ENCODE results near the gene HSD17B13. TPM values are rescaled to one million over a fixed set of nuclear protein-coding genes. Genes with fewer than 3 reads are reported as not detected.

Gene HSD17B13
- total and polyA plus RNA-seq, 2 of the 4 experiments (the other 2 are of a cell fraction), result not detected

- Histone ChIP-seq H4K20me1 (ENCODE audit: insufficient read depth, low read length) (no peaks in the 10 kb centered on the region), H3K9me3 (ENCODE audit: control insufficient read depth, insufficient read depth, low read length) (no peaks in the 10 kb centered on the region), H4K5ac (ENCODE audit: low read depth, low read length) (no peak overlapping the region), H3K23ac (ENCODE audit: low read depth, low read length) (no peak overlapping the region), H3K27me3 (ENCODE audit: control insufficient read depth, insufficient read depth, low read length) (peaks cover 9% of the 10 kb centered on the region), H2AK5ac (ENCODE audit: low read depth, low read length) (no peak overlapping the region), H3K4ac (ENCODE audit: low read depth, low read length) (no peak overlapping the region), H3K79me1 (ENCODE audit: low read depth in 1 of 2, low read length in 2 of 2) (no peaks in the 10 kb centered on the region), H3K36me3 (ENCODE audit: control insufficient read depth, insufficient read depth, low read length) (no peaks in the 10 kb centered on the region), H2BK20ac (ENCODE audit: low read depth, low read length) (no peak overlapping the region), H3K4me3 (ENCODE audit: insufficient read depth, low read depth, low read length) (no peak overlapping the region), H3K18ac (ENCODE audit: low read depth, low read length) (no peak overlapping the region), H2AK9ac (replicated peaks; ENCODE audit: low read depth, low read length, poor library complexity) (no peak overlapping the region), H3K9me1 (ENCODE audit: insufficient read depth, low read length) (no peaks in the 10 kb centered on the region), H3K56ac (ENCODE audit: extremely low read depth, insufficient read depth, low read length) (no peak overlapping the region), H3K4me2 (ENCODE audit: low read depth, low read length) (no peak overlapping the region), H2BK5ac (ENCODE audit: low read depth, low read length, poor library complexity, severe bottlenecking) (no peak overlapping the region), H3K4me1 (ENCODE audit: control insufficient read depth, insufficient read depth, low read length) (no peaks in the 10 kb centered on the region), H2BK15ac (ENCODE audit: low read depth, low read length) (no peak overlapping the region), H4K8ac (ENCODE audit: low read depth in 2 of 2, low read length in 2 of 2) (no peak overlapping the region), H4K91ac (ENCODE audit: insufficient read depth, low read depth, low read length) (no peak overlapping the region), H3K14ac (replicated peaks; ENCODE audit: low read depth, low read length) (no peak overlapping the region), H3K9ac (ENCODE audit: low read depth, low read length) (no peak overlapping the region), H3K27ac (ENCODE audit: insufficient read depth, low read length) (no peak overlapping the region), H2BK120ac (ENCODE audit: low read depth, low read length) (no peak overlapping the region), H2AFZ (replicated peaks; ENCODE audit: low read length, poor library complexity) (no peak overlapping the region)
- CTCF ChIA-PET, result no interaction called here
- in situ Hi-C loops (cut with MboI; ENCODE audit: low sequenced_read_pairs) (no loop called here), intact Hi-C loops (cut with micrococcal nuclease) (no loop called here), dilution Hi-C loops (cut with HindIII; ENCODE audit: low sequenced_read_pairs, unreplicated experiment) (no loop called here)
- ATAC-seq (ENCODE audit: low read depth) (no peak), DNase-seq (no peak)
- BruUV-seq (replicated peaks), result no TSS peak
- no peak for TF ChIP-seq MAZ (IDR thresholded peaks at IDR 0.05; ENCODE audit: borderline replicate concordance, low read depth, low read length)
- TF ChIP-seq RCOR1 (IDR thresholded peaks at IDR 0.05; ENCODE audit: insufficient replicate concordance, low read length), result no peak
- TF ChIP-seq SMC3 (IDR thresholded peaks at IDR 0.05; ENCODE audit: low read depth, low read length), result no peak
- POLR2A ChIA-PET (ENCODE audit: unreplicated experiment), result no interaction called here
- 100% methylated on average over 1 of the region's 5 CpGs; no CpG with 5 or more reads in 1 of the 2 experiments for WGBS, 2 experiments (ENCODE audit: extremely low coverage in 2 of 2, insufficient read length in 1 of 2)
Measured at GRCh38 chr4:87268411-87268810, 54.3 kb downstream of the HSD17B13 start.

All from IMR-90 (cell line).